ENCODE results near the gene APBB1IP. TPM values are rescaled to one million over a fixed set of nuclear protein-coding genes. Genes with fewer than 3 reads are reported as not detected.

APBB1IP gene
- total RNA-seq, 1 experiment from 2014 or later, result not detected

- no peak overlapping the region for H4K5ac ChIP-seq (ENCODE audit: insufficient read length, low read depth, low read length)
- H3K18ac ChIP-seq (ENCODE audit: insufficient read length, low read depth, low read length), result no peak overlapping the region
- H3K27me3 ChIP-seq (ENCODE audit: insufficient read depth, low read length), result no peaks in the 10 kb centered on the region
- Mint-ChIP-seq H3K9me3 (no peaks in the 10 kb centered on the region), H3K27ac (no peak overlapping the region), H3K4me3 (no peak overlapping the region), H3K36me3 (ENCODE audit: insufficient read depth in 1 of 3, low read depth in 3 of 3) (no peaks in the 10 kb centered on the region; a peak in 1 of 7 replicates), H3K4me1 (peaks cover 2% of the 10 kb centered on the region in 2 experiments; a peak in 3 of 4 replicates), H3K27me3 (ENCODE audit: low read depth) (no peaks in the 10 kb centered on the region)
- no peaks in the 10 kb centered on the region for H3K9me3 ChIP-seq (ENCODE audit: control insufficient read depth, low read depth, low read length)
- no peak overlapping the region for H4K91ac ChIP-seq (ENCODE audit: insufficient read length, low read depth, low read length)
- no peak overlapping the region for H3K23ac ChIP-seq (ENCODE audit: insufficient read length, low read depth, low read length)
- no peaks in the 10 kb centered on the region for H3K4me1 ChIP-seq (ENCODE audit: insufficient read depth, low read length)
- H2BK12ac ChIP-seq (ENCODE audit: insufficient read length, low read depth, low read length), result no peak overlapping the region
- H3K14ac ChIP-seq (ENCODE audit: insufficient read depth, low read length), result no peak overlapping the region
- no peak overlapping the region for H2BK120ac ChIP-seq (ENCODE audit: low read depth, low read length, poor library complexity, severe bottlenecking)
- no peaks in the 10 kb centered on the region for H3K79me2 ChIP-seq (ENCODE audit: insufficient read depth, low read length)
- H3K4me2 ChIP-seq (ENCODE audit: insufficient read depth, insufficient read length, low read length), result no peak overlapping the region
- no peak overlapping the region for H3T11ph ChIP-seq (ENCODE audit: low read length)
- no peak for DNase-seq
- H3K9ac ChIP-seq (ENCODE audit: extremely low read depth, insufficient read length, low read length), result no peak overlapping the region
- no peak overlapping the region for H2AK5ac ChIP-seq (ENCODE audit: insufficient read length, low read length)
- no peak overlapping the region for H2AFZ ChIP-seq (ENCODE audit: low read length)
- no peak for TF ChIP-seq CTCF (conservative IDR thresholded peaks at IDR 0.05)
- no peak overlapping the region for H4K8ac ChIP-seq (replicated peaks; ENCODE audit: insufficient read length, low read depth, low read length)
- H3K79me1 ChIP-seq (ENCODE audit: insufficient read depth, low read depth, low read length, poor library complexity, severe bottlenecking), result no peaks in the 10 kb centered on the region
- no peaks in the 10 kb centered on the region for H4K20me1 ChIP-seq (ENCODE audit: control insufficient read depth, insufficient read depth, insufficient read length)
- H3K56ac ChIP-seq (ENCODE audit: insufficient read length, low read depth, low read length), result no peak overlapping the region
- no peak overlapping the region for H2BK15ac ChIP-seq (ENCODE audit: low read depth, low read length)
- no CpG with 5 or more reads among the region's 3 CpGs for WGBS (ENCODE audit: extremely low coverage, insufficient read length, low lambda C conversion rate)
- H3K4ac ChIP-seq (ENCODE audit: low read depth, low read length), result no peak overlapping the region
- no peaks in the 10 kb centered on the region for H3K23me2 ChIP-seq (ENCODE audit: insufficient read length, low read depth, low read length, poor library complexity, severe bottlenecking)
- no peak overlapping the region for H2BK5ac ChIP-seq (ENCODE audit: insufficient read length, low read length)
- no peak overlapping the region for H2BK20ac ChIP-seq (ENCODE audit: low read depth, low read length, poor library complexity, severe bottlenecking)
- H3K27ac ChIP-seq (ENCODE audit: insufficient read length, low read depth, low read length), result no peak overlapping the region
These were observed 30.1 kb downstream of the APBB1IP start for GRCh38 chr10:26468291-26468690.

All from H9 (cell line).